Measurements from ENCODE around the gene GCGR. TPM values are rescaled to one million over a fixed set of nuclear protein-coding genes. Genes with fewer than 3 reads are reported as not detected.

The GCGR gene
- total and polyA plus RNA-seq, 2 experiments from 2014 or later, result 0.17 to 0.23 TPM

- no peak overlapping the region for H3K27ac Mint-ChIP-seq
- H3K27me3 Mint-ChIP-seq (ENCODE audit: insufficient read depth, low read depth, poor library complexity), result peaks cover 5% of the 10 kb centered on the region
- H3K4me3 ChIP-seq, result no peak overlapping the region
- H3K9me3 Mint-ChIP-seq, result no peaks in the 10 kb centered on the region; the same call in 2 of the 3 replicates
- H3K4me2 ChIP-seq, result no peak overlapping the region
- H2AFZ ChIP-seq, result no peak overlapping the region
- TF ChIP-seq STAT1 (IDR thresholded peaks at IDR 0.05; ENCODE audit: unreplicated experiment) (no peak), ZNF462 (CRISPR knock-in tag; IDR thresholded peaks at IDR 0.05) (no peak), ETS1 (IDR thresholded peaks at IDR 0.05) (no peak), CTCF (conservative IDR thresholded peaks at IDR 0.05; ENCODE audit: low read depth in 2 of 2) (no peak), ZNF114 (CRISPR knock-in tag; IDR thresholded peaks at IDR 0.05) (no peak), NANOG (IDR thresholded peaks at IDR 0.05; ENCODE audit: borderline replicate concordance) (no peak), ZNF331 (CRISPR knock-in tag; IDR thresholded peaks at IDR 0.05; ENCODE audit: low read depth) (no peak), POLR2AphosphoS5 (IDR thresholded peaks at IDR 0.05; ENCODE audit: low read depth) (no peak), EZH2 (IDR thresholded peaks at IDR 0.05; ENCODE audit: low read depth, unreplicated experiment) (no peak), EZH2phosphoT487 (IDR thresholded peaks at IDR 0.05; ENCODE audit: unreplicated experiment) (no peak), REST (IDR thresholded peaks at IDR 0.05; ENCODE audit: unreplicated experiment) (no peak), JUNB (IDR thresholded peaks at IDR 0.05; ENCODE audit: unreplicated experiment) (no peak), CREB1 (CRISPR knock-in tag; IDR thresholded peaks at IDR 0.05; ENCODE audit: low read depth) (no peak)
- H3K36me3 ChIP-seq (ENCODE audit: insufficient read depth), result peaks cover 7% of the 10 kb centered on the region; the same call in 1 of the 2 replicates
- no peaks in the 10 kb centered on the region for H3K27me3 ChIP-seq (ENCODE audit: insufficient read depth)
- no peak overlapping the region for H3K27ac ChIP-seq (ENCODE audit: low read depth)
- ATAC-seq (no peak), DNase-seq (ENCODE audit: low spot score) (no peak)
- H3K9me2 ChIP-seq (ENCODE audit: insufficient read depth), result no peaks in the 10 kb centered on the region
- no peak overlapping the region for H3K4me3 Mint-ChIP-seq
- H3K79me2 ChIP-seq (replicated peaks; ENCODE audit: insufficient read depth), result peaks cover 12% of the 10 kb centered on the region; the same call in 1 of the 2 replicates
- no peaks in the 10 kb centered on the region for H3K4me1 Mint-ChIP-seq
- H3K4me1 ChIP-seq (ENCODE audit: insufficient read depth), result no peaks in the 10 kb centered on the region
- peaks cover 16% of the 10 kb centered on the region for H4K20me1 ChIP-seq (replicated peaks; ENCODE audit: insufficient read depth)
- H3K36me3 Mint-ChIP-seq (ENCODE audit: low read depth), result peaks cover 60% of the 10 kb centered on the region
- peaks cover 11% of the 10 kb centered on the region for H3F3A ChIP-seq (replicated peaks; ENCODE audit: low read depth)
Observed at GRCh38 chr17:81851423-81851822, 47.5 kb downstream of the GCGR start.

All from GM23338 (cell line).